Natural killer cell (primary cell): ENCODE results near the gene COMMD1. TPM values are rescaled to one million over a fixed set of nuclear protein-coding genes. Genes with fewer than 3 reads are reported as not detected.

Experiments used
- total RNA-seq, 4 donors: library from RNA; stranded (reverse); fragments of 120-200 nt in 1 of 4; gene quantifications; one replicate each; pipeline versions ENCODE4 v1.2.3 to v1.2.4, GENCODE V29; 2013 to 2022

COMMD1 gene
- total RNA-seq, 3 donors from 2014 or later (not counting 1 experiment from before 2014, with no cell fraction given) = 24.3 to 36.7 (median 27.2) TPM

Other genes with a start within 250 kb of the COMMD1 start
- 1 to 10 TPM in 1 of 3 donors, under 1 TPM in 2; 0.68 to 1.1 (median 0.88) TPM for gene FAM161A, start 51.6 kb upstream of the COMMD1 start, total RNA-seq
- 100 to 1,000 TPM in 1 of 3 donors, 10 to 100 TPM in 2; 79.4 to 108 (median 84.5) TPM for gene CCT4, start 17.0 kb upstream of the COMMD1 start, total RNA-seq